ENCODE data around the gene CMPK1.
"Not testable (repeated sequence)": the region's sequence is repeated elsewhere in the genome, so short reads cannot be mapped to it uniquely, and the experiment has no call there.

CMPK1 gene

DNA sequence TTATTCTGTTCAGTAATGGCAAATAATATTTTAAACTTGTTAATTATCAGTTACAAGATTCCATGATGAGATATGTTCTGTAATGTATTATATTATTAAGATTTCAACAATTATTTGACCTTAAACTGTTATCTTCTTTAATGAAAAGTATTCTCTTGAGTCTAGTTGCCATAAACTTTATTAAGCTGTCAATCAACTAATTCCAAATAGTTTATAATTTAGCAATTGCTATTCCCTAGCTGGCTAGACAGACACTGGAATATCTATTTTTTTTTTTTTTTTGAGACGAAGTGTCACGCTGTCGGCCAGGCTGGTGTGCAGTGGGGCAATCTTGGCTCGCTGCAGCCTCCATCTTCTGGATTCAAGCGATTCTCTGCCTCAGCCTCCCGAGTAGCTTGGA is 3.8 kb downstream of the CMPK1 start:
- no peak for DNase-seq (ENCODE audit: low spot score)
- TF ChIP-seq, protein P1, sequence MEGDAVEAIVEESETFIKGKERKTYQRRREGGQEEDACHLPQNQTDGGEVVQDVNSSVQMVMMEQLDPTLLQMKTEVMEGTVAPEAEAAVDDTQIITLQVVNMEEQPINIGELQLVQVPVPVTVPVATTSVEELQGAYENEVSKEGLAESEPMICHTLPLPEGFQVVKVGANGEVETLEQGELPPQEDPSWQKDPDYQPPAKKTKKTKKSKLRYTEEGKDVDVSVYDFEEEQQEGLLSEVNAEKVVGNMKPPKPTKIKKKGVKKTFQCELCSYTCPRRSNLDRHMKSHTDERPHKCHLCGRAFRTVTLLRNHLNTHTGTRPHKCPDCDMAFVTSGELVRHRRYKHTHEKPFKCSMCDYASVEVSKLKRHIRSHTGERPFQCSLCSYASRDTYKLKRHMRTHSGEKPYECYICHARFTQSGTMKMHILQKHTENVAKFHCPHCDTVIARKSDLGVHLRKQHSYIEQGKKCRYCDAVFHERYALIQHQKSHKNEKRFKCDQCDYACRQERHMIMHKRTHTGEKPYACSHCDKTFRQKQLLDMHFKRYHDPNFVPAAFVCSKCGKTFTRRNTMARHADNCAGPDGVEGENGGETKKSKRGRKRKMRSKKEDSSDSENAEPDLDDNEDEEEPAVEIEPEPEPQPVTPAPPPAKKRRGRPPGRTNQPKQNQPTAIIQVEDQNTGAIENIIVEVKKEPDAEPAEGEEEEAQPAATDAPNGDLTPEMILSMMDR (IDR thresholded peaks at IDR 0.05; ENCODE audit: extremely low read depth, insufficient read depth, missing control alignments): no peak
- in situ Hi-C loops (cut with MboI; ENCODE audit: low pct_unique_long_range_greater_than_20kb, low sequenced_read_pairs, unreplicated experiment): no loop called here

DNA sequence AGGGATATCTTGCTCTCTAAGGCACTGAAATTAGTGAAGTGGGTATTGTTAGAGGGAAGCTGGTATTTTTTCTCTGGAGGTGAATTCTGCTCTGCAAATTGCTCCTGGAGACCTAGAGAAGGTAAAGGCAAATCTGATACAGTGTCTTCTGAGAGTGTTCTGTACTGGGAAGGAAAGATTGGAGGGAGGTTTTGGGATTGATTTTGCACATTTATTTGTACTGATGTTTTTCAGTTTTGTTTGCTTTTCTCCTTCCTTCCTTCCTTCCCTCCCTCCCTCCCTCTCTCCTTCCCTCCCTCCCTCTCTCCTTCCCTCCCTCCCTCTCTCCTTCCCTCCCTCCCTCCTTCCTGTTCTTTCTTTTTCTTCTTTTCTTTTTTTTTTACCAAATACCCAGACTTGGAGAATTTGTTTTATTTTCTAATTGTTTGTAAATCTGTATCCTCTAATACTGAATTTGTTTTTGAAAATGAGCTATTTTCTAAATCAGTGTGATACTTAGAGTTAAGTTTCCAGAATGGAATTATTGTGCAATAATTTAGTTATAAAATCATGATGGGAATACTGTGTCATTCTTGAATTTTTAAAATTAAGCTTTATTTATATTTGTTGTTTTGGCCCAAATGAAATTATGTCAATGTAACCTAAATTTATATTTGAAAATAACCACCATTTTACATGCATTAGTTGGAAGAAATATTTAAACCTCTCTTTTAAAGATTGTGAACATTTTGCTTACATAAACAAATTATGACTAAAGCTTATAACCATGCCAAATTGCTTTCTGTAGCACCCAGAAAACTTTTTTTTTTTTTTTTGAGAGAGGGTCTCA is 4.9 kb downstream of the CMPK1 start:
- DNase-seq (ENCODE audit: low spot score): no peak
- TF ChIP-seq, protein P1 (IDR thresholded peaks at IDR 0.05; ENCODE audit: extremely low read depth, insufficient read depth, missing control alignments): no peak
- in situ Hi-C loops (cut with MboI; ENCODE audit: low pct_unique_long_range_greater_than_20kb, low sequenced_read_pairs, unreplicated experiment): no loop called here

- DNase-seq (ENCODE audit: low spot score): no peak
- in situ Hi-C loops (cut with MboI; ENCODE audit: low pct_unique_long_range_greater_than_20kb, low sequenced_read_pairs, unreplicated experiment): no loop called here
- TF ChIP-seq, protein P1 (IDR thresholded peaks at IDR 0.05; ENCODE audit: extremely low read depth, insufficient read depth, missing control alignments): no peak
Observed at GRCh38 chr1:47340227-47340626, 6.6 kb downstream of the CMPK1 start.

DNA sequence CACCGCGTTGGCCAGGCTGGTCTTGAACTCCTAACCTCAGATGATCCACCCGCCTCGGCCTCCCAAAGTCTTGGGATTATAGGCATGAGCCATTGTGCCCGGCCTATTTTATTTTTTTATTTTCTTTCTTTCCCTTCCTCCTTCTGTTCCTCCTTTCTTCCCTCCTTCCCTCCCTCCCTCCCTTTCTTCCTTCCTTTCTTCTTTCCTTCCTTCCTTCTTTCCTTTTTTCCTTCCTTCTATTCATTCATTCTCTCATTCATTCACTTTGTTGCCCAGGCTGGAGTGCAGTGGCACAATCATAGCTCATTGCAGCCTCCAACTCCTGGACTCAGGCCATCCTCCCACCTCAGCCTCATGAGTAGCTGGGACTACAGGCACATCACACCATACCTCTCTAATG is 13.4 kb downstream of the CMPK1 start:
- in situ Hi-C loops (cut with MboI; ENCODE audit: low pct_unique_long_range_greater_than_20kb, low sequenced_read_pairs, unreplicated experiment); DNase-seq (ENCODE audit: low spot score): not testable (repeated sequence)

GRCh38 chr1:47347735-47348134 is 14.1 kb downstream of the CMPK1 start:
- no peak for DNase-seq (ENCODE audit: low spot score)
- in situ Hi-C loops (cut with MboI; ENCODE audit: low pct_unique_long_range_greater_than_20kb, low sequenced_read_pairs, unreplicated experiment): no loop called here
- TF ChIP-seq, protein P1 (IDR thresholded peaks at IDR 0.05; ENCODE audit: extremely low read depth, insufficient read depth, missing control alignments): no peak

DNA sequence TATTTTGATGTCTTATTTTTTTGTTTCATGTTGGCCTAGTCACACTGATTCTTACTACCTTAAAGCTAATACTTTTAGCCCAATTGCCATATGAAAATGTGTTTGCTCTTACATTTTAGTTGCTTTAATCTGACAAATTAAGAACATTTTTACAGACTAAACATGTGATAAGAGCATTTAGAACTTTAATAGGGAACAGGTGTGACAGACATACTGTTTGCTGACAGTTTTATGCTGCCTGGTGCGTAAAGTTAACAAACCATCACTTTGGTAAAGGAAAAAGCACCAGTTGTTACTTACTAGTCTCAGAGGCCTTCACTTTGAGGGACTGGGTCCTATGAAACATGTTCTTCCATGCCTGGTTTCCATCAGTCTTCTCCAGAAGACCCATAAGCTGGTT is 14.7 kb downstream of the CMPK1 start:
- TF ChIP-seq, protein P1 (IDR thresholded peaks at IDR 0.05; ENCODE audit: extremely low read depth, insufficient read depth, missing control alignments): no peak
- DNase-seq (ENCODE audit: low spot score): no peak
- in situ Hi-C loops (cut with MboI; ENCODE audit: low pct_unique_long_range_greater_than_20kb, low sequenced_read_pairs, unreplicated experiment): no loop called here

DNA sequence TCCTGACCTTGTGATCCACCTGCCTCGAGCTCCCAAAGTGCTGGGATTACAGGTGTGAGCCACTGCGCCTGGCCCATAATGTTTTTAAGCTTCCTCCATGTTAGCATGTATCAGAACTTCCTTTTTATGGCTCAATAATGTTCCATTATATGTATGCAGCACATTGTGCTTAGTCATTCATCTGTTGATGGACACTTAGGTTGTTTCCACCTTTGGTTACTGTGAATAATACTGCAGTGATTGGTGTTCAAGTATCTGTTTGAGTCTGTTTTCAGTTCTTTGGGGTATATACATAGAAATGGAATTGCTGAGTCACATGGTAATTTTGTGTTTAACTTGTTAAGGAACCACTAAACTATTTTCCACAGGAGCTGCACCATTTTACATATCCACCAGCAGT is 17.7 kb downstream of the CMPK1 start:
- peak; percentile 28 for DNase-seq (ENCODE audit: low spot score)
- in situ Hi-C loops (cut with MboI; ENCODE audit: low pct_unique_long_range_greater_than_20kb, low sequenced_read_pairs, unreplicated experiment): no loop called here
- TF ChIP-seq, protein P1 (IDR thresholded peaks at IDR 0.05; ENCODE audit: extremely low read depth, insufficient read depth, missing control alignments): no peak

All from GM13977 (cell line).